Ectodermal cell (in vitro differentiated cells): ENCODE measurements around the gene KRTAP4-3.
"Not testable (repeated sequence)": the region's sequence is repeated elsewhere in the genome, so short reads cannot be mapped to it uniquely, and the experiment has no call there.

ENCODE experiments used
- H3K27ac ChIP-seq: 2 replicates; pipeline ENCODE4 v1.7.0; 2013; ENCODE audit warnings: mild to moderate bottlenecking, low read depth, low read length; ENCODE audit not compliant: insufficient read depth, poor library complexity, severe bottlenecking
- H3K27me3 ChIP-seq: 2 replicates; pipeline ENCODE4 v1.7.0; 2013; ENCODE audit warnings: mild to moderate bottlenecking, low read length; ENCODE audit not compliant: insufficient read depth, control insufficient read depth, poor library complexity, severe bottlenecking
- H3K36me3 ChIP-seq: one replicate; pipeline ENCODE4 v1.7.0; 2013; ENCODE audit warnings: low read length; ENCODE audit not compliant: control insufficient read depth, insufficient read depth
- H3K4me1 ChIP-seq: one replicate; pipeline ENCODE4 v1.7.0; 2013; ENCODE audit warnings: low read length; ENCODE audit not compliant: control insufficient read depth, insufficient read depth
- H3K4me3 ChIP-seq: 2 replicates; pipeline ENCODE4 v1.7.0; 2013; ENCODE audit warnings: low read depth, low read length, control low read depth; ENCODE audit not compliant: insufficient read depth
- H3K9me3 ChIP-seq: 2 replicates; pipeline ENCODE4 v1.7.0; 2013; ENCODE audit warnings: mild to moderate bottlenecking, low read length, moderate library complexity; ENCODE audit not compliant: control insufficient read depth
- WGBS, 2 experiments: methylation state at CpG; one replicate each; pipeline ENCODE4 v1.1.7; 2013; ENCODE audit warnings: missing lambda C conversion rate in 2 of 2; 5-methylcytosine and 5-hydroxymethylcytosine counted together

KRTAP4-3 gene

DNA sequence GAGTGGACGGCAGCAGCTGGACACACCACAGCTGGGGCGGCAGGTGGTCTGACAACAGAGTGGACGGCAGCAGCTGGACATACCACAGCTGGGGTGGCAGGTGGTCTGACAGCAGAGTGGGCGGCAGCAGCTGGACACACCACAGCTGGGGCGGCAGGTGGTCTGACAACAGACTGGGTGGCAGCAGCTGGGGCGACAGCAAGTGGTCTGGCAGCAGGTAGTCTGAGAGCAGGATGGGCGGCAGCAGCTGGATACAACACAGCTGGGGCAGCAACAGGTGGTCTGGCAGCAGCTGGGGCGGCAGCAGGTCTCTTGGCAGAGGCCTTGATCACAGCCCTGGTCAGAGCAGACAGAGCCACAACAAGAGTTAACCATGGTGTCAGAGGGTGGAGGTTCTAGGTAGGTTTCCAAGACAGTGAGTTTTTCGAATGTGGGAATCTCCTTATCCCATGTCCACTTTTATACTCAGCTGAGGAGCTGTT is 16.5 kb upstream of the KRTAP4-3 start, which contains the start of gene KRTAP4-1:
TSS of gene KRTAP4-1 (minus strand) at position 432 of the 482 bp plus-strand sequence. CDS start at position 375, 57 bp downstream.
- Histone ChIP-seq H3K4me3 (no peak within 1 kb of the TSS), H3K9me3 (no peaks in the 10 kb centered on the region), H3K27me3 (no peaks in the 10 kb centered on the region), H3K4me1 (no peaks in the 10 kb centered on the region), H3K27ac (no peak within 1 kb of the TSS), H3K36me3 (no peaks in the 10 kb centered on the region)
- WGBS, 2 experiments, result 73 to 75% methylated on average over 9 of the region's 9 CpGs

DNA sequence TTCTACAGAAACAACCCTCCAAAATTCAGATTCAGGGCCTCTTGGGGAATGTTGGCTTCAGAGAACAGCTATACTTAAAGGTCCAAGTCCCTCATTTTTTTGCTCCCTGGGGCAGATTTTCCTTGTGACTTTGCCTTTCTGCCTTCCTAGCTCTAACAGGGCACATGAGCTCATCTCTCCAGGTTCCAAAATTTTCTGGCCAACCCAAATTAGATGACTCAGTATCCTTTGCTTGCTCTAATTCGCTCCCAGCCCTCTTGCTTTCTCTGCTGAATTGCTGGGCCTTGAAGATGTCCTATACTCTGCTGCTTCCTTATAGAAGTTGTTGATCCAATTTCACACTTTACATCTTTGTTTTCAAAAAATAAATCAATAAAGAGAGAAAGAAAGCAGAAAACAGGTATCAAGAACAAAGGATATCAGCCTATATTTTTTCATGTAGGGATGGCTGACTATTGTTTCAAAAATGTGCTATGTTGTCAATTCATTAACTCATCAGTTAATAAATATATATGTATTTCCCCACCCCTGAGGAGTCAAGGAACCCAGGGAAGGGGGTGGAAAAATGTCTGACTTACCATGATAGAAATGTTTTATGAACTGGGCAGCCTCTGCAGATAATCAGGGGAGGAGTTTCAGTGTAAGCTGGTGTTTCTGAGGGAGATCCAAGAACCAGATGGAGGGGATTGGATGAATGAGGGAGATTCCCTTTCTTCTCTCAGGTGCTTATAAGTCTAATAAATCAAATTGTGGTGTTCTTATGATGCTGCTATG is 11.0 kb upstream of the KRTAP4-3 start:
- no peaks in the 10 kb centered on the region for H3K36me3 ChIP-seq
- 94 to 97% methylated on average over 1 of the region's 1 CpG for WGBS, 2 experiments
- no peak overlapping the region for H3K27ac ChIP-seq
- H3K9me3 ChIP-seq, result no peaks in the 10 kb centered on the region
- no peak overlapping the region for H3K4me3 ChIP-seq
- H3K27me3 ChIP-seq, result no peaks in the 10 kb centered on the region
- H3K4me1 ChIP-seq, result no peaks in the 10 kb centered on the region

DNA sequence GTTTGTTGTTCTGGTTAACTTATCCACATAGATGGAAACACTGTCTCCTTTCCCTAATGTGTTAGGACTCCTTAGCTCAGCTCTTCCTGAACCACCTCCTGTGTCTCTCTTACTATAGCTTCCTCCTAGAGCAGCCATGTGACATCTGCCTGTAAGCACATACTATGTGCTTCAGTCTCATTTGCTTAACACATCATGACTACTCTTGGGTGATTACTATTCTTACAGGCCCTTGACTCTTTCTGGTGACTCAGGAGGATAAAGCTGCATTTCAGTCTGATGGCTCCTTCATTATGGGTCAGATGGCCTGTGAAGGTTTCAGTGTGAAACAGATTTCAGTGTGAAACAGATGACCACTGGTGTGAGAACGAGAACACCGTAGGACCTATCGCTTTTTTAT is 10.3 kb upstream of the KRTAP4-3 start:
- H3K36me3 ChIP-seq, result no peaks in the 10 kb centered on the region
- 87 to 96% methylated on average over 3 of the region's 3 CpGs for WGBS, 2 experiments
- H3K4me1 ChIP-seq, result no peaks in the 10 kb centered on the region
- H3K4me3 ChIP-seq, result no peak overlapping the region
- no peaks in the 10 kb centered on the region for H3K9me3 ChIP-seq
- no peak overlapping the region for H3K27ac ChIP-seq
- no peaks in the 10 kb centered on the region for H3K27me3 ChIP-seq

DNA sequence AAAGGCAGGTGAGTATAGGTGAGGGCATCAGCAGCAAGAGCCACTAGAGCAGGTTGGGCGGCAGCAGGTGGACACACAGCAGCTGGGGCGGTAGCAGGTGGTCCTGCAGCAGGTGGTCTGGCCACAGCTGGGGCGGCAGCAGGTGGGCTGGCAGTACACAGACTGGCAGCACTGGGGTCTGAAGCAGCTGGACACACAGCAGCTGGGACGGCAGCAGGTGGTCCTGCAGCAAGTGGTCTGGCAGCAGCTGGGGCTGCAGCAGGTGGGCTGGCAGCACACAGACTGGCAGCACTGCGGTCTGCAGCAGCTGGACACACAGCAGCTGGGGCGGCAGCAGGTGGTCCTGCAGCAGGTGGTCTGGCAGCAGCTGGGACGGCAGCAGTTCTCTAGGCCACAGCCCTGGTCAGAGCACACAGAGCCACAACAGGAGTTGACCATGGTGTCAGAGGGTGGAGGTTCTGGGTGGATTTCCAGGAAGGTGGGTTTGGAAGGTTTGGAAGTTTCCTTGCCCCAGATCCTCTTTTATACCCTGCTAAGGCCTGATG is 9.8 kb upstream of the KRTAP4-3 start, which contains the start of gene KRTAP4-2:
TSS of gene KRTAP4-2 (minus strand) at position 495 of the 545 bp plus-strand sequence. CDS start at position 438, 57 bp downstream.
- Histone ChIP-seq H3K36me3 (no peaks in the 10 kb centered on the region), H3K9me3 (no peaks in the 10 kb centered on the region), H3K4me3 (no peak within 1 kb of the TSS), H3K4me1 (no peaks in the 10 kb centered on the region), H3K27ac (no peak within 1 kb of the TSS), H3K27me3 (no peaks in the 10 kb centered on the region)
- 93 to 95% methylated on average over 6 to 7 of the region's 7 CpGs for WGBS, 2 experiments

DNA sequence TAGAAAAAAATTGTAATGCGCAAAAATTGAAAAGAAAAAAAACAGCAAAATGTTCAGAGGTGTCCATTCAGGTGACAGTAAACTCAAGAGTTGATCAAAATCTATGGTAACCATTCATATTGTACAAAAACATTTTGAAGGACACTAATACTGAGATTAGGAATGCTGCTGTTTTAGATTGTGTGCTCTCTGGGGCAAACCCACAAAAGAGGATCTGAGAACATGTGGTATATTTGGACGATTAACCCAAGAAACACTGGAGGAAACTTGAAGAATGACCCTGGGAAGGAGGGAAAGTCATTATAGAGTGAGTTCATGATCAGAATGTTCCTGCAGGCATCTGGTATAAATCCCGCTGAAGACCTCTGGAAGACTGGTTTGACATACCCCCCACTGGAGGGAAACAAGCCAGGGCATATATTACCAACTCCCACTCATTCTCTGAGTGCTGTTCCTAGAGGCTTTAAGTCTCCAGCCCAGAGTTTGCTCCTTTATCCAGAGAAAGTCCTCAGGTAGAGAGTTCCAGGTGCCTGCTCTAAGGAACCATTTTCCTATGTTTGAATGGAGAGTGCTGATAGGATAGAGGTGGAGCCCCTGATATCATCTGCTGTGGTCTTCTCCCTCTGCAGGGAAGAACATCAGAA is 8.8 kb upstream of the KRTAP4-3 start:
- no peak overlapping the region for H3K4me3 ChIP-seq
- WGBS, 2 experiments, result 94 to 96% methylated on average over 3 of the region's 3 CpGs

DNA sequence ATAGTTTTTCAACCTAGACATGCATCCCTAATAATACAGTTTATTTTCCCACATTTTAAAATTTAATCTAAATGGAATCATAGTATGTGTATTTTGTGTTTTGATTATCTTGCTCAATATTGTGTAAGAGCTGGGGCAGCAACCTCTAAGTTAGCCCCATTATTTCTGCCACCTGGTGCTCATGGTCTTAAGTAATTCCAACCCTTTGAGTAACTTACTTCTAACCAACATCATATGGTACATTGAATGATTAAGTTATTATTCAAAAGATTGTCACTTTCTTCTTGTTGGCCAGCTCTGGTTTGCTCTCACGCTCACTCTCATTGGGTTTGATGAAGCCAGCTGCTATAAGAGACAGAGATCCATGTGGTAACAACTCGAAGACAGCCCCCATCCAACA is 3.9 kb upstream of the KRTAP4-3 start:
- Histone ChIP-seq H3K9me3 (no peaks in the 10 kb centered on the region), H3K4me1 (no peaks in the 10 kb centered on the region), H3K4me3 (no peak overlapping the region), H3K36me3 (no peaks in the 10 kb centered on the region), H3K27me3 (no peaks in the 10 kb centered on the region), H3K27ac (no peak overlapping the region)
- 88 to 94% methylated on average over 2 of the region's 2 CpGs for WGBS, 2 experiments

More for the DNA sequence above, 8.8 kb upstream of the KRTAP4-3 start:
- Histone ChIP-seq H3K9me3 (no peaks in the 10 kb centered on the region), H3K27ac (no peak overlapping the region), H3K27me3 (no peaks in the 10 kb centered on the region), H3K36me3 (no peaks in the 10 kb centered on the region), H3K4me1 (no peaks in the 10 kb centered on the region)

DNA sequence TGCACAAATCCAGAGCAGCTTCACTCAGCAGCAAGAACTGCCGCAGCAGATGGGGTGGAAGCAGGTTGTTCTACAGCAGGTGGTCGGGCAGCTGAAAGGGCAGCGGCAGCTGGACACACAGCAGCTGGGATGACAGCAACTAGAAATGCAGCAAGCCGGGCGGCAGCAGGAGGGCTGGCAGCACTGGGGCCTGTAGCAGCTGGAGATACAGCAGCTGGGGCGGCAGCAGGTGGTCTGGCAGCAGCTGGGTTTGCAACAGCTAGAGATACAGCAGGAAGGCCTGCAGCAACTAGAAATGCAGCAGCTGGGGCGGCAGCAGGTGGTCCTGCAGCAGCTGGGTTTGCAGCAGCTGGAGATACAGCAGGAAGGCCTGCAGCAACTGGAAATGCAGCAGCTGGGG is 460 bp downstream of the KRTAP4-3 start:
- H3K4me3 ChIP-seq, result no peak overlapping the region
- no peaks in the 10 kb centered on the region for H3K27me3 ChIP-seq
- H3K27ac ChIP-seq, result no peak overlapping the region
- H3K36me3 ChIP-seq, result no peaks in the 10 kb centered on the region
- no peaks in the 10 kb centered on the region for H3K9me3 ChIP-seq
- 85 to 87% methylated on average over 7 of the region's 7 CpGs for whole genome bisulfite sequencing, 2 experiments
- H3K4me1 ChIP-seq, result no peaks in the 10 kb centered on the region

DNA sequence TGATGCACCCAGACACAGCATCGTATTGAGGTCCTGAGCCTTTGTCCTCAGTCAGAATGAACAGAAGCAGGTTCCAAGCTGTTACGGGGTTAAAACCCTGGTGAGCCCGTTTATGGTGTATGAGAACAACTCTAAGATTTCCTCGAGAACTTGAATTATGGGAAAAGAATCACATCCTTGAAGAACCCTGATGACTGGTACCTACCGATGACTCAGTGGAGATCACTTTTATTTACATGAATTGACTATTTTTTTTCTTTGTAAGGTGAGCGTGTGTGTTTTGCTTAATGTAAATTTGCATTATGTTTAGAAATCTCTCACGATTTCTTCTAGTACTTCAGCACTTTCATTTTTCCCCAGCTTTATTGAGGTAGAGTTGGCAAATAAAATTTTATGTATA is 4.2 kb downstream of the KRTAP4-3 start:
- no peaks in the 10 kb centered on the region for H3K9me3 ChIP-seq
- no peaks in the 10 kb centered on the region for H3K27me3 ChIP-seq
- H3K4me1 ChIP-seq, result no peaks in the 10 kb centered on the region
- H3K4me3 ChIP-seq, result no peak overlapping the region
- H3K36me3 ChIP-seq, result no peaks in the 10 kb centered on the region
- H3K27ac ChIP-seq, result no peak overlapping the region
- 92 to 93% methylated on average over 5 to 7 of the region's 7 CpGs for WGBS, 2 experiments

DNA sequence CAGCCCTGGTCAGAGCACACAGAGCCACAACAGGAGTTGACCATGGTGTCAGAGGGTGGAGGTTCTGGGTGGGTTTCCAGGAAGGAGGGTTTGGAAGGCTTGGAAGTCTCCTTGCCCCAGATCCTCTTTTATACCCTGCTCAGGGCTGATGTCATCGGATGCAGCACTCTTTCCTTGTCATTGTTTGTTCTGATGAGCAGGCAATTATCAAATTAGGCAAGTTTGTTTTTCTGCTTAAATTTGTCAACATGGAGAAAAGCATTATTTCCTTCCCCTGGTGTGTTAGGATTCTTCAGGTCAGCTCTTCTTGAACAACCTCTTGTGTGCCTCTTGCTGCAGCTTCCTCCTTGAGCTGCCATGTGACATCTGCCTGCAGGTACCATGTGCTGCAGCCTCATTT is 7.4 kb downstream of the KRTAP4-3 start, which contains the start of gene KRTAP4-4:
TSS of gene KRTAP4-4 (minus strand) at position 101 of the 400 bp plus-strand sequence. CDS start at position 44, 57 bp downstream.
- WGBS, 2 experiments, result 83 to 97% methylated on average over 1 of the region's 1 CpG

DNA sequence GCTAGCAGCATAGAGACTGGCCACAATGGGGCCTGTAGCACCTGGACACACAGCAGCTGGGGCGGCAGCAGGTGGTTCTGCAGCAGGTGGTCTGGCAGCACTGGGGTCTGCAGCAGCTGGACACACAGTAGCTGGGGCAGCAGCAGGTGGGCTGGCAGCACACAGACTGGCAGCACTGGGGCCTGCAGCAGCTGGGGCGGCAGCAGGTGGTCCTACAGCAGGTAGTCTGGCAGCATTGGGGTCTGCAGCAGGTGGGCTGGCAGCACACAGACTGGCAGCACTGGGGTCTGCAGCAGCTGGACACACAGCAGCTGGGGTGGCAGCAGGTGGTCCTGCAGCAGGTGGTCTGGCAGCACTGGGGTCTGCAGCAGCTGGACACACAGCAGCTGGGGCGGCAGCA is 7.8 kb downstream of the KRTAP4-3 start:
- not testable (repeated sequence) for H3K4me3 ChIP-seq, H3K36me3 ChIP-seq, H3K9me3 ChIP-seq, H3K4me1 ChIP-seq, H3K27me3 ChIP-seq, H3K27ac ChIP-seq
- WGBS, 2 experiments, result 91 to 92% methylated on average over 3 of the region's 3 CpGs

More for the DNA sequence above, 7.4 kb downstream of the KRTAP4-3 start, which contains the start of gene KRTAP4-4:
- Histone ChIP-seq H3K4me1 (no peaks in the 10 kb centered on the region), H3K9me3 (no peaks in the 10 kb centered on the region), H3K27me3 (no peaks in the 10 kb centered on the region), H3K4me3 (no peak within 1 kb of the TSS), H3K36me3 (no peaks in the 10 kb centered on the region), H3K27ac (no peak within 1 kb of the TSS)
